NB4 (cell line): ENCODE results near the gene DNAI7.

Experiments used
- CTCF ChIP-seq: IDR thresholded peaks from one replicate; pipeline ENCODE4 v1.5.1; 2012; ENCODE audit warnings: low read depth, low read length
- MAX ChIP-seq: IDR thresholded peaks from 2 replicates; pipeline ENCODE4 v1.6.1; 2011; ENCODE audit warnings: low read depth, low read length
- MYC ChIP-seq: IDR thresholded peaks from 2 replicates; pipeline ENCODE4 v1.6.1; 2011; ENCODE audit warnings: low read depth, low read length
- POLR2A ChIP-seq: IDR thresholded peaks from 2 replicates; pipeline ENCODE4 v1.6.1; 2011; ENCODE audit warnings: mild to moderate bottlenecking; ENCODE audit not compliant: insufficient read length; ENCODE audit errors: extremely low read depth

GRCh38 chr12:25131270-25131669 is 63.7 kb downstream of the DNAI7 start:
- TF ChIP-seq CTCF (no peak), POLR2A (no peak), MAX (no peak), MYC (no peak)
